HFFc6 (cell line): ENCODE measurements around the gene ALG8. TPM values are rescaled to one million over a fixed set of nuclear protein-coding genes. Genes with fewer than 3 reads are reported as not detected.

Experiments
- DNase-seq: peaks from one replicate; pipeline ENCODE4 v3.0.0-alpha.2; 2018
- H3K27ac Mint-ChIP-seq: 2 replicates; pipeline ENCODE4 v1.8.0; 2020; ENCODE audit warnings: mild to moderate bottlenecking, mixed read lengths
- H3K27me3 Mint-ChIP-seq: 2 replicates; pipeline ENCODE4 v1.8.0; 2021; ENCODE audit warnings: mild to moderate bottlenecking, moderate library complexity, mixed read lengths; ENCODE audit not compliant: insufficient read depth
- H3K36me3 Mint-ChIP-seq: 2 replicates; pipeline ENCODE4 v1.8.0; 2021; ENCODE audit warnings: low read depth, mixed read lengths
- H3K4me1 Mint-ChIP-seq: 2 replicates; pipeline ENCODE4 v1.8.0; 2020; ENCODE audit warnings: low read depth, mixed read lengths
- H3K4me3 Mint-ChIP-seq: 2 replicates; pipeline ENCODE4 v1.8.0; 2020; ENCODE audit warnings: mild to moderate bottlenecking, moderate library complexity, mixed read lengths
- H3K9me3 Mint-ChIP-seq: 2 replicates; pipeline ENCODE4 v1.8.0; 2020; ENCODE audit warnings: mild to moderate bottlenecking, mixed read lengths
- total RNA-seq, 6 experiments: library from RNA; stranded (reverse); fragmentation: NEBNext Ultra II Directional; extraction: Animal tissue kit (Norgen Biotek cat#: 25700); gene quantifications; 2 replicates in 1 of 6; 3 replicates in 5 of 6; pipeline ENCODE4 v1.2.3, GENCODE V29; 2021
- TF ChIP-seq, protein P1 (sequence below): fragments of 200-600 bp; sonication (generic); IDR thresholded peaks from 2 replicates; pipeline ENCODE4 v1.5.0; 2021; ENCODE audit warnings: antibody characterized with exemption, mild to moderate bottlenecking

Gene ALG8
- total RNA-seq, 6 experiments from 2014 or later, result 62.0 to 84.0 (median 69.8) TPM

DNA sequence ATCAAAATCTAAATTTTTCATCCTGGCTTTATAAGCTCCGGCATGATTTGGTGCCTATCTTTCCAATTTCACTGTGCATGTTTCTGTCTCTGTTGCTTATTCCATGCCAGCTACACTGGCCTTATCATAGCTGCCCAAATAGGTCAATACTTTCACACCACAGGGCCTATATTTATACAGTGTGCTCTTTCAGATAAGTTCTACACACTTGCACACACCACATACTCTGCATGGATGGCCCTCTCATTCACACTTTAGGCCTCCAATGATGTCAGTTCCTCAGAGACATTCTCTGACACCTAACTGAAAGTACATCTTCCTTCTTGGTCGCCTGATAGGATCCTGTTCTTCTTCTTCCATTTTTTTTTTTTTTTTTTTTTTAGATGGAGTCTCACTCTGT, 7.0 kb downstream of the ALG8 start:
- Mint-ChIP-seq H3K27me3 (no peaks in the 10 kb centered on the region; the same call in 1 of the 2 replicates), H3K4me3 (no peak overlapping the region), H3K27ac (peak overlapping the region; percentile 70), H3K36me3 (peaks cover 17% of the 10 kb centered on the region), H3K9me3 (no peaks in the 10 kb centered on the region), H3K4me1 (peaks cover 35% of the 10 kb centered on the region)
- TF ChIP-seq, protein P1, sequence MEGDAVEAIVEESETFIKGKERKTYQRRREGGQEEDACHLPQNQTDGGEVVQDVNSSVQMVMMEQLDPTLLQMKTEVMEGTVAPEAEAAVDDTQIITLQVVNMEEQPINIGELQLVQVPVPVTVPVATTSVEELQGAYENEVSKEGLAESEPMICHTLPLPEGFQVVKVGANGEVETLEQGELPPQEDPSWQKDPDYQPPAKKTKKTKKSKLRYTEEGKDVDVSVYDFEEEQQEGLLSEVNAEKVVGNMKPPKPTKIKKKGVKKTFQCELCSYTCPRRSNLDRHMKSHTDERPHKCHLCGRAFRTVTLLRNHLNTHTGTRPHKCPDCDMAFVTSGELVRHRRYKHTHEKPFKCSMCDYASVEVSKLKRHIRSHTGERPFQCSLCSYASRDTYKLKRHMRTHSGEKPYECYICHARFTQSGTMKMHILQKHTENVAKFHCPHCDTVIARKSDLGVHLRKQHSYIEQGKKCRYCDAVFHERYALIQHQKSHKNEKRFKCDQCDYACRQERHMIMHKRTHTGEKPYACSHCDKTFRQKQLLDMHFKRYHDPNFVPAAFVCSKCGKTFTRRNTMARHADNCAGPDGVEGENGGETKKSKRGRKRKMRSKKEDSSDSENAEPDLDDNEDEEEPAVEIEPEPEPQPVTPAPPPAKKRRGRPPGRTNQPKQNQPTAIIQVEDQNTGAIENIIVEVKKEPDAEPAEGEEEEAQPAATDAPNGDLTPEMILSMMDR, result no peak
- DNase-seq, result no peak

DNA sequence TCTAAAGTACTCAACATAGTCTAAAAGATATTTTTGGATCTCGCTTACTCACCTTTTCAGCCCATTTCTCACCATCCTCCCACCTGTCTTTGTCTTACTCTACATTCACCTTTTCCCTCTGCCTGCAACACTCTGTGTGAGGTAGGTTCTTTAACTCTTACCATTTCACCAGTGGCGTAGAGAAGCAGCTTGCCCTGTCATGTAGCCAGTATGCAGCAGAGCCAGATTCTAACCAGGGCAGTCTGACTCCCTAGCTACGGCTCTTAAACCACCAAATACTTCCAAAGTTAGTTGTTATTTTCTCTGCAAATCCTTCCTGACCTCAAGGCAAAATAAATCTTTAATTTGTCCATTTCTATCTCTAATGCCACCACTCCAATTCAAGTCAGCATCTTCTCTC, 7.5 kb downstream of the ALG8 start:
- DNase-seq, result peak; percentile 76
- H3K4me1 Mint-ChIP-seq, result peaks cover 30% of the 10 kb centered on the region
- peaks cover 13% of the 10 kb centered on the region for H3K36me3 Mint-ChIP-seq
- TF ChIP-seq, protein P1, result no peak
- H3K27me3 Mint-ChIP-seq, result no peaks in the 10 kb centered on the region; the same call in 1 of the 2 replicates
- no peaks in the 10 kb centered on the region for H3K9me3 Mint-ChIP-seq
- H3K27ac Mint-ChIP-seq, result peak overlapping the region; percentile 70
- no peak overlapping the region for H3K4me3 Mint-ChIP-seq

GRCh38 chr11:78127403-78127802, 12.0 kb downstream of the ALG8 start:
- H3K27ac Mint-ChIP-seq, result no peak overlapping the region

DNA sequence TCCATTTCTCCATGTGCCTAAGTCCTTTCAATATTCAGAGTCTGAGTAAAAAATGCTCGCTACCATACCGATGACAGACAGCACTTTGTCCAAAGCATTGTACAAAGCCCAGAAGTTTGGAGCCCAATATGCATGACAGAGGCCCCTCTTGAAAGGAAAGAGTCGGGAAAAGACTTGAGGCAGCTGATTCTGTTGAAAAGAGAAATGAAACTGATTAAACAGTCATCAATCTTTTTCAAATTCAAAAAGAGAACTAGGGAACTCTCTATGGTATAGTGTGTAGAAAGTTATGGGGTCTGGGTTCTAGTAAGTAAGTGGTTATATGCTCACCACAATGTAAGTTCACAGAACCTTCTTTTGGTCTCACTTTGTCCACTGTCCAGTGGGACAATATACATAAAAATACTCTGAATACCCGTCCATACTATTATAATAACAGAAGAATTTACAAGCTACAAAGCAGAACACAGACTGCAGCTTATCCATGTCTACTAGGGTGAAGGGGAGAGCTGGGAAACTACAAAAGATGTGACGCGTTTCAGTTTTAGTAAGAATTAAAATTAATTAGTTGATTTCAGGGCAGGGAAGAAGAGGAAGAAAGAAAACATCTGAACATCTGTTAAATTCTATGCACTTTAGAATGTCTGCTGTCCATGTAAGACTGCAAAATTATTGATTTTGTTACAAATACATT, 26.7 kb downstream of the ALG8 start:
- Mint-ChIP-seq H3K27me3 (no peaks in the 10 kb centered on the region), H3K4me3 (no peak overlapping the region), H3K4me1 (peaks cover 23% of the 10 kb centered on the region), H3K9me3 (no peaks in the 10 kb centered on the region), H3K27ac (no peak overlapping the region), H3K36me3 (peaks cover 18% of the 10 kb centered on the region)
- TF ChIP-seq, protein P1, result no peak
- no peak for DNase-seq

More at GRCh38 chr11:78127403-78127802, 12.0 kb downstream of the ALG8 start:
- H3K4me3 Mint-ChIP-seq, result no peak overlapping the region
- H3K36me3 Mint-ChIP-seq, result peaks cover 5% of the 10 kb centered on the region; the same call in 1 of the 2 replicates
- no peaks in the 10 kb centered on the region; the same call in 1 of the 2 replicates for H3K27me3 Mint-ChIP-seq
- TF ChIP-seq, protein P1, result no peak
- H3K9me3 Mint-ChIP-seq, result no peaks in the 10 kb centered on the region
- no peak for DNase-seq
- H3K4me1 Mint-ChIP-seq, result peaks cover 16% of the 10 kb centered on the region

GRCh38 chr11:78111298-78111697, 28.1 kb downstream of the ALG8 start:
- H3K36me3 Mint-ChIP-seq, result peaks cover 18% of the 10 kb centered on the region
- TF ChIP-seq, protein P1, result no peak
- no peak overlapping the region for H3K4me3 Mint-ChIP-seq
- no peaks in the 10 kb centered on the region for H3K27me3 Mint-ChIP-seq
- H3K27ac Mint-ChIP-seq, result peak overlapping the region; percentile 47; the same call in 1 of the 2 replicates
- peaks cover 23% of the 10 kb centered on the region for H3K4me1 Mint-ChIP-seq
- no peaks in the 10 kb centered on the region for H3K9me3 Mint-ChIP-seq
- no peak for DNase-seq
